HUES64 (cell line): ENCODE data around the gene PPP2R5B.
"Not testable (repeated sequence)": the region's sequence is repeated elsewhere in the genome, so short reads cannot be mapped to it uniquely, and the experiment has no call there.

ENCODE experiments used
- H3K27ac ChIP-seq: 2 replicates; pipeline ENCODE4 v1.7.0; 2013; ENCODE audit warnings: low read depth, low read length, inconsistent platforms
- H3K27me3 ChIP-seq: 2 replicates; pipeline ENCODE4 v1.6.1; 2013; ENCODE audit warnings: mild to moderate bottlenecking, low read length; ENCODE audit not compliant: insufficient read depth
- H3K36me3 ChIP-seq: 2 replicates; pipeline ENCODE4 v1.6.1; 2013; ENCODE audit warnings: mild to moderate bottlenecking, low read length; ENCODE audit not compliant: insufficient read depth
- H3K4me1 ChIP-seq: 2 replicates; pipeline ENCODE4 v1.6.1; 2013; ENCODE audit warnings: mild to moderate bottlenecking, low read length, moderate library complexity; ENCODE audit not compliant: insufficient read depth
- H3K4me3 ChIP-seq: 2 replicates; pipeline ENCODE4 v1.5.1; 2013; ENCODE audit warnings: mild to moderate bottlenecking, low read length, moderate library complexity
- H3K9ac ChIP-seq: 2 replicates; pipeline ENCODE4 v1.6.1; 2013; ENCODE audit warnings: mild to moderate bottlenecking, low read depth, low read length
- H3K9me3 ChIP-seq: 2 replicates; pipeline ENCODE4 v1.6.1; 2013; ENCODE audit warnings: low read depth, low read length; ENCODE audit not compliant: insufficient read depth
- WGBS: fragments of 150-250, 120-280 bp; methylation state at CpG from one replicate; pipeline ENCODE4 v1.1.7; 2013; ENCODE audit warnings: missing lambda C conversion rate; 5-methylcytosine and 5-hydroxymethylcytosine counted together

The PPP2R5B gene

GRCh38 chr11:64960719-64961118, 36.2 kb downstream of the PPP2R5B start:
- H3K4me1 ChIP-seq, result no peaks in the 10 kb centered on the region
- H3K27ac ChIP-seq, result no peak overlapping the region
- no peak overlapping the region for H3K4me3 ChIP-seq
- no peaks in the 10 kb centered on the region for H3K27me3 ChIP-seq
- no peaks in the 10 kb centered on the region for H3K36me3 ChIP-seq
- no peaks in the 10 kb centered on the region for H3K9me3 ChIP-seq
- 93% methylated on average over 4 of the region's 4 CpGs for WGBS
- no peak overlapping the region for H3K9ac ChIP-seq

GRCh38 chr11:64963072-64963631, 38.7 kb downstream of the PPP2R5B start:
- Histone ChIP-seq H3K9me3 (no peaks in the 10 kb centered on the region), H3K9ac (no peak overlapping the region), H3K27me3 (no peaks in the 10 kb centered on the region), H3K4me1 (no peaks in the 10 kb centered on the region), H3K27ac (no peak overlapping the region), H3K4me3 (no peak overlapping the region), H3K36me3 (no peaks in the 10 kb centered on the region)
- 91% methylated on average over 5 of the region's 5 CpGs for WGBS

- 96% methylated on average over 3 of the region's 3 CpGs for WGBS
- Histone ChIP-seq H3K4me1 (no peaks in the 10 kb centered on the region), H3K9me3 (no peaks in the 10 kb centered on the region), H3K9ac (no peak overlapping the region), H3K27ac (no peak overlapping the region), H3K27me3 (no peaks in the 10 kb centered on the region), H3K36me3 (no peaks in the 10 kb centered on the region), H3K4me3 (no peak overlapping the region)
Observed at GRCh38 chr11:64967375-64967774, 42.9 kb downstream of the PPP2R5B start.

GRCh38 chr11:64969209-64969608, 44.7 kb downstream of the PPP2R5B start:
- Histone ChIP-seq H3K4me3 (no peak overlapping the region), H3K27ac (no peak overlapping the region), H3K9ac (no peak overlapping the region), H3K36me3 (no peaks in the 10 kb centered on the region), H3K9me3 (no peaks in the 10 kb centered on the region), H3K4me1 (no peaks in the 10 kb centered on the region), H3K27me3 (no peaks in the 10 kb centered on the region)
- 80% methylated on average over 5 of the region's 5 CpGs for WGBS

GRCh38 chr11:64970731-64971151, 46.3 kb downstream of the PPP2R5B start:
- no peaks in the 10 kb centered on the region for H3K9me3 ChIP-seq
- no peak overlapping the region for H3K4me3 ChIP-seq
- no peak overlapping the region for H3K9ac ChIP-seq
- no peaks in the 10 kb centered on the region for H3K27me3 ChIP-seq
- H3K4me1 ChIP-seq, result no peaks in the 10 kb centered on the region
- WGBS, result 95% methylated on average over 8 of the region's 8 CpGs
- no peaks in the 10 kb centered on the region for H3K36me3 ChIP-seq
- no peak overlapping the region for H3K27ac ChIP-seq

- Histone ChIP-seq H3K4me3 (no peak within 1 kb of the TSS), H3K4me1 (no peaks in the 10 kb centered on the region), H3K36me3 (no peaks in the 10 kb centered on the region), H3K27me3 (no peaks in the 10 kb centered on the region), H3K27ac (no peak within 1 kb of the TSS), H3K9ac (no peak within 1 kb of the TSS), H3K9me3 (no peaks in the 10 kb centered on the region)
- 92% methylated on average over 69 of the region's 69 CpGs for WGBS
Observed at GRCh38 chr11:64971421-64972233, 47.1 kb downstream of the PPP2R5B start, which contains the start of gene MAJIN. TSS of gene MAJIN (minus strand) at chr11:64972108. CDS start at chr11:64959405, 12,703 bp downstream.

GRCh38 chr11:64974124-64974523, 49.6 kb downstream of the PPP2R5B start:
- Histone ChIP-seq H3K27ac (no peak overlapping the region), H3K36me3 (no peaks in the 10 kb centered on the region)
- WGBS, result 82% methylated on average over 4 of the region's 5 CpGs

GRCh38 chr11:64976651-64977050, 52.2 kb downstream of the PPP2R5B start:
- H3K36me3 ChIP-seq, result no peaks in the 10 kb centered on the region
- no peak overlapping the region for H3K27ac ChIP-seq
- H3K4me3 ChIP-seq, result no peak overlapping the region
- no peaks in the 10 kb centered on the region for H3K4me1 ChIP-seq
- H3K9me3 ChIP-seq, result no peaks in the 10 kb centered on the region
- no peaks in the 10 kb centered on the region for H3K27me3 ChIP-seq
- 77% methylated on average over 2 of the region's 2 CpGs for WGBS
- H3K9ac ChIP-seq, result no peak overlapping the region

More at GRCh38 chr11:64974124-64974523, 49.6 kb downstream of the PPP2R5B start:
- no peaks in the 10 kb centered on the region for H3K4me1 ChIP-seq
- no peaks in the 10 kb centered on the region for H3K9me3 ChIP-seq
- no peak overlapping the region for H3K9ac ChIP-seq
- no peaks in the 10 kb centered on the region for H3K27me3 ChIP-seq
- H3K4me3 ChIP-seq, result no peak overlapping the region

GRCh38 chr11:64983339-64983738, 58.9 kb downstream of the PPP2R5B start:
- not testable (repeated sequence) for H3K27me3 ChIP-seq, H3K9me3 ChIP-seq, H3K9ac ChIP-seq, H3K4me3 ChIP-seq, H3K36me3 ChIP-seq, H3K4me1 ChIP-seq, H3K27ac ChIP-seq
- WGBS, result 82% methylated on average over 4 of the region's 5 CpGs
